ENCODE data around the gene INPP4A.
"Not testable (repeated sequence)": the region's sequence is repeated elsewhere in the genome, so short reads cannot be mapped to it uniquely, and the experiment has no call there.

DNA sequence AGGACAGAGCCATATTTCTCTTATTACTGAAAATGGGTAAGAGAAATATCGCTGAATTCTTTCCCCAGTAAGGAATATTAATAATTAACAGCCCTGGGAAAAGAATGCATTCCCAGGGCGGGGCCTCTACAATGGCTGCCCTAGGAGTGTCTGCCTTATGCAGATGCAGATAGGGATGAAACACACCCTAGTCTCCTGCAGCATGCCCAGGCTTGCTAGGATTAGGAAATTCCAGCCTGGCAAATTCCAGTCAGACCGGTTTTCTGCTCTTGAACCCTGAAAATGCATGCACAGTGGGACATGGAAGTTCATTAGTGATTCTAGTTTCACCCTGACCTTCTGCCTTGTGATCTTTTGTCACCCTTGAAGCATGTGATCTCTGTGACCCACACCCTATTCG, 9.0 kb upstream of the INPP4A start:
- TF ChIP-seq POLR2A, POLR2AphosphoS5 (IDR thresholded peaks at IDR 0.05): not testable (repeated sequence)
- TF ChIP-seq, protein P1, sequence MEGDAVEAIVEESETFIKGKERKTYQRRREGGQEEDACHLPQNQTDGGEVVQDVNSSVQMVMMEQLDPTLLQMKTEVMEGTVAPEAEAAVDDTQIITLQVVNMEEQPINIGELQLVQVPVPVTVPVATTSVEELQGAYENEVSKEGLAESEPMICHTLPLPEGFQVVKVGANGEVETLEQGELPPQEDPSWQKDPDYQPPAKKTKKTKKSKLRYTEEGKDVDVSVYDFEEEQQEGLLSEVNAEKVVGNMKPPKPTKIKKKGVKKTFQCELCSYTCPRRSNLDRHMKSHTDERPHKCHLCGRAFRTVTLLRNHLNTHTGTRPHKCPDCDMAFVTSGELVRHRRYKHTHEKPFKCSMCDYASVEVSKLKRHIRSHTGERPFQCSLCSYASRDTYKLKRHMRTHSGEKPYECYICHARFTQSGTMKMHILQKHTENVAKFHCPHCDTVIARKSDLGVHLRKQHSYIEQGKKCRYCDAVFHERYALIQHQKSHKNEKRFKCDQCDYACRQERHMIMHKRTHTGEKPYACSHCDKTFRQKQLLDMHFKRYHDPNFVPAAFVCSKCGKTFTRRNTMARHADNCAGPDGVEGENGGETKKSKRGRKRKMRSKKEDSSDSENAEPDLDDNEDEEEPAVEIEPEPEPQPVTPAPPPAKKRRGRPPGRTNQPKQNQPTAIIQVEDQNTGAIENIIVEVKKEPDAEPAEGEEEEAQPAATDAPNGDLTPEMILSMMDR (IDR thresholded peaks at IDR 0.05), result not testable (repeated sequence)
